Measurements from ENCODE around the gene AGAP1.
"Not testable (repeated sequence)": the region's sequence is repeated elsewhere in the genome, so short reads cannot be mapped to it uniquely, and the experiment has no call there.

The AGAP1 gene

GRCh38 chr2:235944591-235944990 is 450.7 kb downstream of the AGAP1 start:
- DNase-seq (ENCODE audit: low read depth in 2 of 2): no peak

GRCh38 chr2:235945608-235946140 is 451.8 kb downstream of the AGAP1 start:
- DNase-seq (ENCODE audit: low read depth in 2 of 2): no peak

- DNase-seq (ENCODE audit: low read depth in 2 of 2): no peak
Observed at GRCh38 chr2:235946590-235946989, 452.7 kb downstream of the AGAP1 start.

GRCh38 chr2:235947055-235947454 is 453.2 kb downstream of the AGAP1 start:
- not testable (repeated sequence) for DNase-seq (ENCODE audit: low read depth in 2 of 2)

- DNase-seq (ENCODE audit: low read depth in 2 of 2): no peak
Observed at GRCh38 chr2:235949567-235950472, 456.0 kb downstream of the AGAP1 start.

GRCh38 chr2:235950473-235950809 is 456.6 kb downstream of the AGAP1 start:
- no peak for DNase-seq (ENCODE audit: low read depth in 2 of 2)

GRCh38 chr2:235951493-235951892 is 457.6 kb downstream of the AGAP1 start:
- DNase-seq (ENCODE audit: low read depth in 2 of 2): no peak

GRCh38 chr2:235951982-235952381 is 458.1 kb downstream of the AGAP1 start:
- DNase-seq (ENCODE audit: low read depth in 2 of 2): no peak

- DNase-seq (ENCODE audit: low read depth in 2 of 2): no peak
Observed at GRCh38 chr2:235952714-235953113, 458.9 kb downstream of the AGAP1 start.

GRCh38 chr2:235954281-235954680 is 460.4 kb downstream of the AGAP1 start:
- no peak for DNase-seq (ENCODE audit: low read depth in 2 of 2)

GRCh38 chr2:235954888-235955480 is 461.1 kb downstream of the AGAP1 start:
- DNase-seq (ENCODE audit: low read depth in 2 of 2): no peak

- DNase-seq (ENCODE audit: low read depth in 2 of 2): no peak
Observed at GRCh38 chr2:235955664-235956063, 461.8 kb downstream of the AGAP1 start.

- DNase-seq (ENCODE audit: low read depth in 2 of 2): no peak
Observed at GRCh38 chr2:235956281-235956970, 462.6 kb downstream of the AGAP1 start.

- DNase-seq (ENCODE audit: low read depth in 2 of 2): no peak
Observed at GRCh38 chr2:235957251-235957650, 463.4 kb downstream of the AGAP1 start.

GRCh38 chr2:235958221-235958930 is 464.5 kb downstream of the AGAP1 start:
- no peak for DNase-seq (ENCODE audit: low read depth in 2 of 2)

GRCh38 chr2:235958931-235959410 is 465.1 kb downstream of the AGAP1 start:
- no peak for DNase-seq (ENCODE audit: low read depth in 2 of 2)

- no peak for DNase-seq (ENCODE audit: low read depth in 2 of 2)
Observed at GRCh38 chr2:235960011-235960715, 466.3 kb downstream of the AGAP1 start.

- no peak for DNase-seq (ENCODE audit: low read depth in 2 of 2)
Observed at GRCh38 chr2:235960716-235961640, 467.1 kb downstream of the AGAP1 start.

- DNase-seq (ENCODE audit: low read depth in 2 of 2): no peak
Observed at GRCh38 chr2:235961711-235962110, 467.9 kb downstream of the AGAP1 start.

All from stimulated activated CD4-positive, alpha-beta T cell treated with anti-CD3 and anti-CD28 coated beads, Interleukin-1b, Interleukin-23, amount 100 ng/mL, for 4 hours (primary cell).